Stimulated activated CD4-positive, alpha-beta T cell treated with anti-CD3 and anti-CD28 coated beads, Interleukin-15, amount 100 ng/mL, for 1 hour (primary cell): Measurements from ENCODE around the gene SNX1.

Experiments
- DNase-seq, 2 donors: peaks; one replicate each; pipeline ENCODE4 v3.0.0-alpha.2; 2020; ENCODE audit warnings: low read depth in 1 of 2, low spot score in 1 of 2

Gene SNX1

DNA sequence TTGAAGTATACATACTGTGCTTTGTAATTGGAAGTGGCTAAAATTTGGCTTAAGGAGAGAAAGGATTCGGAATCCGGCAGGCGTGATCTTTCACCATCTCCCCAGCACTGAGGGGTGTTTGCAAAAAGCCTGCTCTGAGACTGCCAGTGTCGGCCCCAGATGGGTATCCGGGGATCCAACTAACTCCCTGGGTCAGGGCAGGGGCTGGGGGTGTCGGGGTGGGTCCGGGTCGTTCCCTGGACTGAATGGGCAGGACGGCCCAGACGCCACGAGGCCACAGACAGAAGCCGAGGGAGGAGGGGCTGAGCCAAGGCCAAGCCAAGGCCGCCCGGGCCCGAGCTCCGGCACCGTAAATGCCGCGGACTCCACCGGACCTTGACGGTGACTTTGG, 66.7 kb downstream of the SNX1 start:
- peak in 1 of 2 donors; percentile 7 for DNase-seq

DNA sequence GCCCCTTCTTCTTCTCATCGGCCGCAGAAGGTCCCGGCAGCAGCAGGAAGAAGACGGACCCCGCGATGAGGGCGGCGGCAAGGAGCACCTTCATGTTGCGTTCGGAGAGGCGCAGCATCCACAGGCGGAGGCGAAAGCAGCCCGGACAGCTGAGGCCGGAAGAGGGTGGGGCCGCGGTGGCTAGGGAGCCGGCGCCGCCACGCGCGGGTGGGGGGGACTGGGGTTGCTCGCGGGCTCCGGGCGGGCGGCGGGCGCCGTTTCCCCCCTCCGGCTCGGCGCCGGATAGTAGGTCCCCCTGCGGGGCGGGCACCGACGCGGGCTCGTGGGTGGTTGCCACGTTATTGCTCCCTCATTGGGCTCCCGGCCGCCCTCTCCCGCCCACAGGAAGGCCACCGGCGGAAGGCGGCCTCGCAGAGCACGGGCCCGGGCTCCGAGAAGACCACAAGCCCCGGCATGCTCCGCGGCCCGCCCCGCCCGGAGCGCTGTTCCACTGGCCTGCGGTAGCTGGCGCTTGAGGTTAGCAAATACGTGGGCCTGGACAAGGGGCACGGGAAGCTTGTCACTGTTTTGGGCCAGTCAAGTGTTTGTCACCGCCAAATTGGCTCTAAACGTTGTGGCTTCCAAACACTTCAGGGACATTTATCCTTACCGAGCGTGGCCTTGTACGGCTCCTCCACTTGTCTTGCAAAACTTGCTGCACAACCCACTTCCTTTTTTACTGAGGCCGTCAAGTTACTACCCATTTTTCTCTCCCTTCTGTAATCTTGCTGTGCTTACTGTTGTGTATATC, 67.3 kb downstream of the SNX1 start, which contains the start of gene PPIB:
PPIB (minus strand) TSS at position 154 of the 790 bp plus-strand sequence; CDS start at position 118, 36 bp downstream.
- DNase-seq, result peak; percentile 95 to 96

DNA sequence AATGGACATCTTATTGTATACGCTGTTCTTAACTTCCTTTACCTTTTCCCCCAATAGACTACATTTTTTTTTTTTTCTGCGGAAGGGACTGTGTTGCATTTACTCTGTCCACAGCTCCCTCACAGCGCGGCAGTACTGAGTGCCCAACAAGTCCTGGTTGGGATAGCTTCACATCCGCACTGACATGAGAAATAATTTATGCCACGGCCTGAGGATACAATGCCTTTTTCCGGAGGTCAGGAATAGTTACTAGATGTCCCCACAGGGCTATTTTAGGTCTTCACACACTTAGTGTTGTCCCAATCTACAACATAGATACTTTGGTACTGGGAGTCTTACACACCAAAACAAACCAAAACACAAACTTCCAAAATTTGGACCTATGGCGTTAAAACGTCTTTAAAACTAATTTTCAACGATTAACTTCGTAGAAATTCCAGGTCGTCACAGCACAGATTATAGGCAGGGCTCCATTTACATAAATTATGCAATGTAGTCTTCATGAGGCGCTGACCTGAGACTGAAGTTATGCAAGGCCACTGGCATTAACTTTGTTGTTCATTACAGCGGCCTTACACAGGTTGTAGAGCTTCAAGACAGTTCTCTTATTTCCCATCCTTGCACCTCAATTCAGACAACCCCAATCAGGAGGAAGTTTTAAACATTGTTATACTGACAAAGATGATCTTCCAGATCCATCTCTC, 68.0 kb downstream of the SNX1 start:
- no peak for DNase-seq

DNA sequence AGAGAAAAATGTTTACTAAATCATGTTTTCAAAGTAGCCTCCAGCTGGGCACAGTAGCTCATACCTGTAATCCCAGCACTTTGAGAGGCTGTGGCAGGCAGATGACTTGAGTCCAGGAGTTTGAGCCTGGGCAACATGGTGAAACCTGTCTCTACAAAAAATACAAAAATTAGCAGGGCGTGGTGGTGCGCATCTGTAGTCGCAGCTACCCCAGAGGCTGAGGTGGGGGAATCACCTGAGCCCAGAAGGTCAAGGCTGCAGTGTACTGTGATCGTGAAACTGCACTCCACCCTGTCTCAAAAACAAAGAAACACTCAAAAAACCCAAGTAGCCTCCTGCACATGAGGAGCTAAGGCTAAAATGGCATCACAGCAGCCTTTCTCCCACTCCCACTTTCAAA, 68.7 kb downstream of the SNX1 start:
- DNase-seq, result no peak

DNA sequence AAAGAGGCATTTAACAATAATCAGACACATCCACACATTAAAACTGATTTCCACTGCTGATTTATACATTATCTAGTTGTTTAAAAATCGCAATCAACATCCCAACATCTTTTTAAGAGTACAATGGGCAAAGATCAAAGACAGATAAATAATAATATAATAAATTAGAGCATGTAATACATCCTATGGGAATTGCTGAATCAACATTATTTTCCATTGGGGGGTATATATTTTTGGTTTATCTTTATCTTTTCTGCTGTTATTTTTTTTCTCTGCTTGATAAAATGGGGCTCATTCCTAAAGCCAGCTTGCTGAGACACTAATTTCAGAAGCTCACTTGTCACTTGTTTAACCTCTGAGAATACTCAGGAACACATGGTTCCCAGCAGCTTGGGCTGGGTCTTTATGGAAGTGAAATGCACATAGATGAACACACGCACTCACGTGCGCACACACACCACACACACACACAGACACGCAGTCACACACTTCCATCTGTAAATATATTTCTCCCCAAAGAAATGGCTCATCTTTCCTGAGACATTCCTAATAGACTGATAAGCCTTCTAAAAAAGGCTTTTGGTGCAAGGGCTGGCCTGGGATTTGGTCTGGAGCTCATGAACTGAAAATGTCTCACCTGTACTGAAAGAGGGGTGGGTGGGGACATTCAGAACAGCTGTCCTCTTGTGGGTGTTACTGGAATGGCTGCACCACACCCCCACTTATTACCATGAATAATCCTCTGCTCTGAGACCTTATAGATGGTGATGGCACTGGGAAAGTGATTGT, 70.5 kb downstream of the SNX1 start:
- no peak for DNase-seq

DNA sequence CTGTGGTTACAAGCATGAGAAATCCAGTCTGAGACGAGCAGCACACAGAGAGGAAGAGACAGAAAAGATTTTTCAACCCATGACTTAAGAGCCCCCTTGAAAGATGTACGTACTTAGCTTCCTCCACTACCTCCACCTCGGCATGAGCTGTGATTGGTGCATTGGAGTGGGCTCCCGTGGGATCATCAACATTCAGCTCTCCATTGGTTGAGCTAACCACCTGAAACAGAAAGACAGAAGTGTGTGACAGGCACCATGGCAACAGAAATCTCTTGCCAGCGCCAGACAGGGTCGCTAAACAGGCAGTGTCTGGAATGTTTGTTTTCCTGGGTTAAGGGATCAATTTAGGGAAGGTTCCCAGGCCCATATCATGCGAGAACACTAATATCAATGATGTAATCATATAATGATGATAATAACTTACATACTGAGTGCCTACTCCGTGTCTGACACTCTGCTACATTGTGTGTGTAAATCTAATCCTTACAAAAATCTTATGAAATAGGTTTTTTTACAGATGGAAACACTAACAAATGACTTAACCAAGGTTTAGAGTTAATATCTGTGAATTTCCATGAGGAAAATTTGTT, 84.5 kb downstream of the SNX1 start:
- no peak for DNase-seq

DNA sequence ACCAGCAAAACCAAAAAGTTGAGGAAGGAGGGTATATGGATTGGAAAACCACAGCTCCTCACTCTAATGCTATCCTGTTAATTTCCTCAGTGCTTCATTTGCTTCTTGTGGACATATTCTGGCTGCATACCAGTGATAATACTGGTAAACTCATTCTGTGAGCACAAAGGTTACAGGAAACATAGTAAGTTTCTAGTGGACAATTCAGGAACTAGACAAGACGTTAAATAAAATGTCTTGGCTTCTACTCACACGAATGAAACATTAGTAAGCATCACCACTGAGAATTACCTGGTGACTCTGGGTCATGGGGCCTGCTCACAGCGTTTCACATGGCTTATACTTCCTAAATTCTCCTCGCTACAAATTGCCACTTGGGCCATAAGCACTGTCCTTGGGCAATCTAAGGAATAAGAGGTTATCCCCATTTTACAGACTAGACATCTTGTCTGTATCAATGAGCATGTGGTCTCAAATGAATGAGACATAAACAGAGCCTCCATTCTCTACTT, 87.1 kb downstream of the SNX1 start:
- DNase-seq, result no peak

DNA sequence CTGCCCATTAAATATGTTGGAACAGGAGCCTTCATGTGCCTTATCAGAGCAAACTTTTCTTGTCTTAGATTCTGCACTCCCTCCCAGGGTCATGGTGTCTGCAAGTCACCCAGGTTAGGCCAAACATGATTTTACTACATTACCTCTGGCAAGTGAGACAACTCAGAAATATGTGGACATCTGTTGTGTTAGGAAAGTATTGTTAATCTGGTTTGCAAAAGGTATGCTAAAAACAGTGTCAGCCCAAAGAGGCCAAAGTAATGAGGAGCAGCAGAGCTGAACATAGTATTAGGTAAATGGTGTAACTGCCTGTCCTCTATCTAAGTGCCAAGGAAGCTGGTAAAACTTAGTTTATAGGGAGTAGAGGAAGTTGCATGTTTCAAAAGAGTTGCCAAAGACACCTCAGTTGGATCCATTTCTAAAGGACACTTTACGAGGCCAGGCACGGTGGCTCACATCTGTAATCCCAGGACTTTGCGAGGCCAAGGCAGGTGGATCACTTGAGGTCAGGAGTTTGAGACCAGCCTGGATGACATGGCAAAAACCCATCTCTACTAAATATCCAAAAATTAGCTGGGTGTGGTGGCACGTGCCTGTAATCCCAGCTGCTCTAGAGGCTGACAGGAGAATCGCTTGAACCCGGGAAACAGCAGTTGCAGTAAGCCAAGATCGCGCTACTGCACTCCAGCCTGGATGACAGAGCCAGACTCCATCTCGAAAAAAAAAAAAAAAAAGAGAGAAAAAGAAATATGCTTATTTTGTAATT, 89.5 kb downstream of the SNX1 start:
- no peak for DNase-seq

DNA sequence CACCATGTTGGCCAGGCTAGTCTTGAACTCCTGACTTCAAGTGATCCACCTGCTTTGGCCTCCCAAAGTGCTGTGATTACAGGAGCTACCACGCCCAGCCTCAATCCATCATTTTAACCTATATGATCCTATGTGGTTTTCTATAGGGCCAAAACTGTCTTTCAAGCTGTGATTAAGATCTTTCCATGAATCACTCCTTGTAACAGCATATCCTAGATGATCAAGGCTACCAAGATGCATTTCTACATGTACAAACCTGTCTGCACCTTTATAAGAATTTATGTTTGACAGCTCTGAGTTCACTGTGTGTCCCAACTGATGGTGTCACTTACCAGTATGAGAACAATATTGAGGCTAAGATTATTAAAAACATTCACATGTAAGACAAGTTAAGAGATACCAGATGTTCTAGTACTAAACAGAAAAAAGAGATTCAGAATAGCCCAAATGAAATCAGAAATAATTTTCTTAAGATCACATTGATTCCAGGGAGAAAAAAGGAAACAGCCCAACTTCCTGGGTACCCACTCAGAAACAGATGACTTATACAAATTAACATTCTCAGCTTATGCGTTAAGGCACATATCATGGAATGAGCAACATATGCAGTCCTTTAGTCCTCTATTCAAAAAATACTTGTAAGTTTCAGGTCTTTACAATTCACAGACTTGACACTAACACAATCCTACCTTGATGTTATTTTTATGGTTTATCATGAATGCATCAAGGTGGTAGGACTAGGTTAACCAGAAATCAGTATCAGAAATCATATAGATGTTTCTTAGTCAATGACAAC, 91.8 kb downstream of the SNX1 start:
- DNase-seq, result no peak
